ENCODE data around the gene CD44.

DNA sequence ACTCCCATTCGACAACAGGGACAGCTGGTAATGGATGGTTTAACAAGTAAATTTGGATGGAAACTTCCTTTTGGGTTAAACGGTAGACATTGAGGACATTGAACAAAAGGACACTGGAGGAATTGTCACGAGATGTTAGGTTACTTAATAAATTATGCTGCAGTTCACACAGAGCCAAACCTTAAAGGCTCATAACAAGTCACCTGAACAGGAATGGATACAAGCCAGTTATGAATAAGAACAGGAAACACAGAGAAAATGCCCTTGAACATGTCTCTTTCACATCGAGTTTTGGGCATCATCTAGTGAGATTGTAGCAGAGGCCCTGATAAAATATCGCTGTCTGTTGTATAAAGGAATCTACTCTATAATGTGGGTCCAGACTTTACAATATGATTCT, 65.6 kb downstream of the CD44 start:
- TF ChIP-seq, protein P1, sequence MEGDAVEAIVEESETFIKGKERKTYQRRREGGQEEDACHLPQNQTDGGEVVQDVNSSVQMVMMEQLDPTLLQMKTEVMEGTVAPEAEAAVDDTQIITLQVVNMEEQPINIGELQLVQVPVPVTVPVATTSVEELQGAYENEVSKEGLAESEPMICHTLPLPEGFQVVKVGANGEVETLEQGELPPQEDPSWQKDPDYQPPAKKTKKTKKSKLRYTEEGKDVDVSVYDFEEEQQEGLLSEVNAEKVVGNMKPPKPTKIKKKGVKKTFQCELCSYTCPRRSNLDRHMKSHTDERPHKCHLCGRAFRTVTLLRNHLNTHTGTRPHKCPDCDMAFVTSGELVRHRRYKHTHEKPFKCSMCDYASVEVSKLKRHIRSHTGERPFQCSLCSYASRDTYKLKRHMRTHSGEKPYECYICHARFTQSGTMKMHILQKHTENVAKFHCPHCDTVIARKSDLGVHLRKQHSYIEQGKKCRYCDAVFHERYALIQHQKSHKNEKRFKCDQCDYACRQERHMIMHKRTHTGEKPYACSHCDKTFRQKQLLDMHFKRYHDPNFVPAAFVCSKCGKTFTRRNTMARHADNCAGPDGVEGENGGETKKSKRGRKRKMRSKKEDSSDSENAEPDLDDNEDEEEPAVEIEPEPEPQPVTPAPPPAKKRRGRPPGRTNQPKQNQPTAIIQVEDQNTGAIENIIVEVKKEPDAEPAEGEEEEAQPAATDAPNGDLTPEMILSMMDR (IDR thresholded peaks at IDR 0.05) = no peak
- no peak for TF ChIP-seq POLR2A (IDR thresholded peaks at IDR 0.05)

Measured in thyroid gland (tissue), 4 donors.